SK-N-SH (cell line): ENCODE results near the gene ZNF785. TPM values are rescaled to one million over a fixed set of nuclear protein-coding genes. Genes with fewer than 3 reads are reported as not detected.

Experiments
- CTCF ChIA-PET: fragments of 300-600, 350-600 bp; formaldehyde crosslinking; extraction: SDS; loops from one replicate; lab custom pipeline; 2021; lab: Yijun Ruan, JAX
- POLR2A ChIA-PET: fragments of 350-600 bp; sonication (Branson Sonifier 250); formaldehyde crosslinking; extraction: SDS; loops from one replicate; lab custom pipeline; 2020; ENCODE audit warnings: antibody characterized with exemption, inconsistent platforms; lab: Yijun Ruan, JAX
- DNase-seq: peaks from one replicate; pipeline ENCODE4 v3.0.0; 2012
- H2AFZ ChIP-seq: fragments of 200-600 bp; sonication (generic); 2 replicates; pipeline ENCODE4 v1.8.1; 2016; ENCODE audit warnings: antibody characterized with exemption, mild to moderate bottlenecking, low read depth
- H3F3A ChIP-seq: fragments of 200-600 bp; sonication (generic); replicated peaks from 2 replicates; pipeline ENCODE3; 2016; ENCODE audit warnings: antibody characterized with exemption, mild to moderate bottlenecking; ENCODE audit not compliant: insufficient read depth
- H3K27ac ChIP-seq, 2 experiments: fragments of 200-500 bp in 1 of 2; fragments of 200-600 bp in 1 of 2; sonication (Bioruptor generic) in 1 of 2; sonication (generic), shearing (Covaris generic) in 1 of 2; 2 replicates each; pipeline versions ENCODE4 v1.5.1 to v1.6.1; 2014 to 2016; ENCODE audit warnings: low read depth in 2 of 2, inconsistent platforms in 1 of 2, low read length in 1 of 2, mild to moderate bottlenecking in 1 of 2, mixed read lengths in 1 of 2
- H3K27me3 ChIP-seq: fragments of 200-600 bp; sonication (generic), shearing (Covaris generic); 2 replicates; pipeline ENCODE4 v1.6.1; 2016; ENCODE audit warnings: mixed run types; ENCODE audit not compliant: insufficient read depth
- H3K36me3 ChIP-seq, 2 experiments: fragments of 200-500 bp in 1 of 2; fragments of 200-600 bp in 1 of 2; sonication (Bioruptor generic) in 1 of 2; sonication (generic) in 1 of 2; replicated peaks in 1 of 2; 2 replicates each; pipeline versions ENCODE3 to v1.5.1; 2014 to 2016; ENCODE audit warnings: low read length in 1 of 2, mild to moderate bottlenecking in 1 of 2; ENCODE audit not compliant: insufficient read depth in 2 of 2, control insufficient read depth in 1 of 2
- H3K4me1 ChIP-seq, 2 experiments: fragments of 200-500 bp in 1 of 2; fragments of 200-600 bp in 1 of 2; sonication (Bioruptor generic) in 1 of 2; sonication (generic), shearing (Covaris generic) in 1 of 2; 2 replicates each; pipeline versions ENCODE4 v1.5.1 to v1.6.1; 2014 to 2016; ENCODE audit warnings: low read depth in 1 of 2, low read length in 1 of 2, mixed run types in 1 of 2; ENCODE audit not compliant: insufficient read depth in 2 of 2, control insufficient read depth in 1 of 2
- H3K4me2 ChIP-seq: fragments of 200-600 bp; sonication (generic), shearing (Covaris generic); 2 replicates; pipeline ENCODE4 v1.6.1; 2017; ENCODE audit warnings: mixed run types
- H3K4me3 ChIP-seq, 2 experiments: fragments of 200-500 bp in 1 of 2; fragments of 200-600 bp in 1 of 2; sonication (Bioruptor generic) in 1 of 2; sonication (generic), shearing (Covaris generic) in 1 of 2; 2 replicates each; pipeline versions ENCODE4 v1.5.1 to v1.8.1; 2014 to 2016; ENCODE audit warnings: low read depth in 2 of 2, inconsistent platforms in 1 of 2, low read length in 1 of 2, mild to moderate bottlenecking in 1 of 2, mixed read lengths in 1 of 2, moderate library complexity in 1 of 2
- H3K79me2 ChIP-seq: fragments of 200-600 bp; sonication (generic); 2 replicates; pipeline ENCODE4 v1.8.1; 2017; ENCODE audit warnings: mild to moderate bottlenecking; ENCODE audit not compliant: insufficient read depth
- H3K9ac ChIP-seq: fragments of 200-600 bp; sonication (generic); 2 replicates; pipeline ENCODE4 v1.6.1; 2017; ENCODE audit warnings: mixed run types
- H3K9me2 ChIP-seq: fragments of 200-600 bp; sonication (generic); 2 replicates; pipeline ENCODE4 v1.6.1; 2017; ENCODE audit warnings: mixed run types
- H3K9me3 ChIP-seq: fragments of 200-600 bp; sonication (generic); 2 replicates; pipeline ENCODE4 v1.6.1; 2017; ENCODE audit warnings: mixed run types, mild to moderate bottlenecking, moderate library complexity
- H4K20me1 ChIP-seq: fragments of 200-600 bp; sonication (generic); 2 replicates; pipeline ENCODE4 v1.6.1; 2017; ENCODE audit warnings: mild to moderate bottlenecking, mixed run types; ENCODE audit not compliant: insufficient read depth
- CHD2 ChIP-seq: fragments of 150-350 bp; IDR thresholded peaks from 2 replicates; pipeline ENCODE4 v1.6.1; 2018; ENCODE audit warnings: low read length; ENCODE audit not compliant: partially characterized antibody
- EP300 ChIP-seq, 2 experiments: IDR thresholded peaks; 2 replicates each; pipeline versions ENCODE4 v1.4.0 to v1.6.1; 2012; ENCODE audit warnings: borderline replicate concordance in 1 of 2, low read depth in 1 of 2, low read length in 1 of 2
- EZH2phosphoT487 ChIP-seq: fragments of 200-600 bp; sonication (generic); IDR thresholded peaks from 2 replicates; pipeline ENCODE4 v1.6.1; 2017; ENCODE audit warnings: low read depth, mixed run types, mild to moderate bottlenecking, antibody characterized with exemption, moderate library complexity, borderline replicate concordance
- FOSL2 ChIP-seq: IDR thresholded peaks from 2 replicates; pipeline ENCODE4 v1.4.0; 2012; ENCODE audit warnings: low read depth, mild to moderate bottlenecking, moderate library complexity, borderline replicate concordance
- FOXJ3 ChIP-seq: sonication (generic); formaldehyde crosslinking; IDR thresholded peaks from 2 replicates; pipeline ENCODE4 v1.5.1; 2020; ENCODE audit warnings: mild to moderate bottlenecking, missing genetic modification reagents
- FOXM1 ChIP-seq: IDR thresholded peaks from 2 replicates; pipeline ENCODE4 v1.4.0; 2012; ENCODE audit warnings: low read depth, mild to moderate bottlenecking
- GABPA ChIP-seq: IDR thresholded peaks from 2 replicates; pipeline ENCODE4 v1.4.0; 2012; ENCODE audit warnings: low read depth, mild to moderate bottlenecking
- JUND ChIP-seq: IDR thresholded peaks from 2 replicates; pipeline ENCODE4 v1.4.0; 2012
- MAX ChIP-seq: IDR thresholded peaks from 2 replicates; pipeline ENCODE4 v1.4.0; 2012; ENCODE audit warnings: low read depth
- MXI1 ChIP-seq: IDR thresholded peaks from 2 replicates; pipeline ENCODE4 v1.6.1; 2012; ENCODE audit warnings: mild to moderate bottlenecking, low read depth, low read length, improper control_type of control experiment
- NFIC ChIP-seq: IDR thresholded peaks from 2 replicates; pipeline ENCODE4 v1.4.0; 2012; ENCODE audit warnings: borderline replicate concordance
- NRF1 ChIP-seq: IDR thresholded peaks from 2 replicates; pipeline ENCODE4 v1.6.1; 2012; ENCODE audit warnings: low read depth, mild to moderate bottlenecking, low read length
- RAD21 ChIP-seq: IDR thresholded peaks from 2 replicates; pipeline ENCODE4 v1.6.1; 2012; ENCODE audit warnings: mild to moderate bottlenecking, low read length
- RFX5 ChIP-seq: IDR thresholded peaks from 2 replicates; pipeline ENCODE4 v1.6.1; 2012; ENCODE audit warnings: mild to moderate bottlenecking, improper control_type of control experiment, low read length
- RXRA ChIP-seq: IDR thresholded peaks from 2 replicates; pipeline ENCODE4 v1.4.0; 2012; ENCODE audit warnings: low read depth, mild to moderate bottlenecking, borderline replicate concordance
- SIN3A ChIP-seq: IDR thresholded peaks from 2 replicates; pipeline ENCODE4 v1.6.1; 2012; ENCODE audit warnings: low read depth, mild to moderate bottlenecking, low read length, moderate library complexity, borderline replicate concordance
- TCF12 ChIP-seq: IDR thresholded peaks from 2 replicates; pipeline ENCODE4 v1.4.0; 2012
- TEAD4 ChIP-seq: IDR thresholded peaks from 2 replicates; pipeline ENCODE4 v1.4.0; 2012; ENCODE audit warnings: mild to moderate bottlenecking, borderline replicate concordance; ENCODE audit not compliant: insufficient read depth
- USF1 ChIP-seq: IDR thresholded peaks from 2 replicates; pipeline ENCODE4 v1.4.0; 2012; ENCODE audit warnings: low read depth, borderline replicate concordance
- USF2 ChIP-seq: fragments of 150-350 bp; IDR thresholded peaks from 2 replicates; pipeline ENCODE4 v1.6.1; 2017; ENCODE audit warnings: antibody characterized with exemption, low read length, low read depth, borderline replicate concordance
- YY1 ChIP-seq: IDR thresholded peaks from 2 replicates; pipeline ENCODE4 v1.4.0; 2012; ENCODE audit warnings: low read depth, mild to moderate bottlenecking
- ZBTB33 ChIP-seq: IDR thresholded peaks from 2 replicates; pipeline ENCODE4 v1.4.0; 2012; ENCODE audit warnings: low read depth, borderline replicate concordance
- WGBS: methylation state at CpG from one replicate; pipeline ENCODE4 v1.1.6; 2017; ENCODE audit warnings: low lambda C conversion rate; 5-methylcytosine and 5-hydroxymethylcytosine counted together
- polyA plus RNA-seq, 3 experiments: library from polyadenylated mRNA; depleted of rRNA; stranded (reverse); fragments of >200 nt; gene quantifications; 2 replicates each; pipeline ENCODE4 v1.2.3, GENCODE V29; 2012

Gene ZNF785
- polyA plus RNA-seq, 1 of the 3 experiments (the other 2 are of a cell fraction) = 8.8 TPM

GRCh38 chr16:30602616-30603277, 17.2 kb upstream of the ZNF785 start:
- DNase-seq = no peak
- Histone ChIP-seq H3F3A (peaks cover 4% of the 10 kb centered on the region), H3K36me3 (peaks cover 22 to 25% of the 10 kb centered on the region in 2 experiments), H3K4me3 (no peak overlapping the region), H3K9me3 (no peaks in the 10 kb centered on the region), H2AFZ (no peak overlapping the region), H3K4me2 (no peak overlapping the region), H3K79me2 (peaks cover 5% of the 10 kb centered on the region; the same call in 1 of the 2 replicates), H3K9ac (no peak overlapping the region), H3K27ac (no peak overlapping the region), H3K4me1 (no peaks in the 10 kb centered on the region), H3K27me3 (no peaks in the 10 kb centered on the region), H3K9me2 (no peaks in the 10 kb centered on the region), H4K20me1 (no peaks in the 10 kb centered on the region)
- ChIA-PET POLR2A (interaction anchor here (1.4 kb wide), 1 partner anchor 8 kb away, joined by 4 read pairs; the partner anchor contains the start of gene ZNF689), CTCF (interaction anchor here (0.7 to 1.1 kb wide), 3 partner anchors 26 to 153 kb away, joined by 3 read pairs; no protein-coding TSS in a partner anchor)
- 81% methylated on average over 2 of the region's 4 CpGs for WGBS
- TF ChIP-seq RFX5 (no peak), FOXM1 (no peak), GABPA (no peak), TCF12 (no peak), CHD2 (no peak), EP300 (IDR thresholded peaks at IDR 0.05; ENCODE audit: borderline replicate concordance in 1 of 2, low read depth in 1 of 2, low read length in 1 of 2) (no peak), TEAD4 (no peak), EZH2phosphoT487 (no peak), MAX (no peak), MXI1 (no peak), SIN3A (no peak), NRF1 (no peak), RAD21 (no peak), YY1 (no peak), NFIC (no peak)

- Histone ChIP-seq H3K27me3 (no peaks in the 10 kb centered on the region), H3K4me1 (no peaks in the 10 kb centered on the region), H2AFZ (no peak overlapping the region), H3K36me3 (peaks cover 21 to 22% of the 10 kb centered on the region in 2 experiments), H3K9ac (no peak overlapping the region), H3K9me3 (no peaks in the 10 kb centered on the region), H3K27ac (no peak overlapping the region), H3K4me3 (no peak overlapping the region), H3K4me2 (no peak overlapping the region), H3F3A (peaks cover 4% of the 10 kb centered on the region), H3K79me2 (no peaks in the 10 kb centered on the region), H4K20me1 (no peaks in the 10 kb centered on the region), H3K9me2 (no peaks in the 10 kb centered on the region)
- no peak for DNase-seq
- ChIA-PET POLR2A (interaction anchor here (1.4 kb wide), 1 partner anchor 8 kb away, joined by 4 read pairs; the partner anchor contains the start of gene ZNF689), CTCF (interaction anchor here (0.6 to 1.7 kb wide), 5 partner anchors 14 to 152 kb away, joined by 3 to 4 read pairs (median 3); no protein-coding TSS in a partner anchor)
- TF ChIP-seq EZH2phosphoT487 (no peak), RXRA (no peak), JUND (no peak), GABPA (no peak), USF2 (no peak), MXI1 (no peak), ZBTB33 (no peak), SIN3A (no peak), FOXJ3 (CRISPR knock-in tag) (no peak), YY1 (no peak), FOSL2 (no peak), NRF1 (no peak), USF1 (no peak)
- 95% methylated on average over 4 of the region's 4 CpGs for WGBS
Observed at GRCh38 chr16:30601966-30602365, 16.5 kb upstream of the ZNF785 start.
